Endothelial cell of umbilical vein (primary cell): ENCODE results near the gene DLX1.
"Not testable (repeated sequence)": the region's sequence is repeated elsewhere in the genome, so short reads cannot be mapped to it uniquely, and the experiment has no call there.

Source experiments
- CTCF ChIP-seq, 2 donors: IDR thresholded peaks; 1 replicate in 1 of 2; 2 replicates in 1 of 2; pipeline ENCODE4 v1.5.1; 2011; ENCODE audit warnings: low read length in 2 of 2, mild to moderate bottlenecking in 2 of 2, moderate library complexity in 2 of 2, control low read depth in 1 of 2, inconsistent platforms in 1 of 2, low read depth in 1 of 2; ENCODE audit not compliant: insufficient read depth in 1 of 2; ENCODE audit errors: extremely low read depth in 1 of 2
- EZH2 ChIP-seq: IDR thresholded peaks from 2 replicates; pipeline ENCODE4 v1.6.1; 2012; ENCODE audit warnings: borderline replicate concordance, low read depth, mild to moderate bottlenecking, moderate library complexity, low read length, inconsistent platforms; ENCODE audit not compliant: severe bottlenecking
- GATA2 ChIP-seq: IDR thresholded peaks from 2 replicates; pipeline ENCODE4 v1.7.0; 2011; ENCODE audit warnings: low read depth, mild to moderate bottlenecking, moderate library complexity, mixed read lengths, low read length; ENCODE audit not compliant: insufficient read length, insufficient read depth
- POLR2A ChIP-seq: IDR thresholded peaks from 2 replicates; pipeline ENCODE4 v1.6.1; 2012; ENCODE audit warnings: low read depth, mild to moderate bottlenecking, control low read depth, low read length
- TF ChIP-seq, protein P1 (sequence below): IDR thresholded peaks from 2 replicates; pipeline ENCODE4 v1.6.1; 2011; ENCODE audit not compliant: insufficient read depth, insufficient read length

DNA sequence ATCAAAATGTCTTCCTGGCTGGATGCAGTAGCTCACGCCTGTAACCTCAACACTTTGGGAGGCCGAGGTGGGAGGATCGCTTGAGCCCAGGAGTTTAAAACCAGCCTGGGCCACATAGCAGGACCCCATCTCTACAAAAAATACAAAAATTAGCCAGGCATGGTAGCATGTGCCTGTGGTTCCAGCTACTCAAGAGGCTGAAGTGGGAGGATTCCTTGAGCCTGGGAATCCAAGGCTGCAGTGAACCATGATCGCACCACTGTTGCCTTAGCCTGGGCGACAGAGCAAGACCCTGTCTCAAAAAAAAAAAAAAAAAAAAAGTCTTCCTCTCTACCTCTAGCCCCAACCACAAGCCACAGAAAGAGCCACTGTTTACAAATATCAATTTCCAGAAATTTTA, 25.2 kb upstream of the DLX1 start:
- TF ChIP-seq CTCF (IDR thresholded peaks at IDR 0.05; ENCODE audit: extremely low read depth in 1 of 2, insufficient read depth in 1 of 2, low read depth in 1 of 2, low read length in 2 of 2); GATA2; POLR2A; EZH2: not testable (repeated sequence)
- TF ChIP-seq, protein P1, sequence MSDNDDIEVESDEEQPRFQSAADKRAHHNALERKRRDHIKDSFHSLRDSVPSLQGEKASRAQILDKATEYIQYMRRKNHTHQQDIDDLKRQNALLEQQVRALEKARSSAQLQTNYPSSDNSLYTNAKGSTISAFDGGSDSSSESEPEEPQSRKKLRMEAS, result not testable (repeated sequence)
